ENCODE results near the gene NMNAT3. TPM values are rescaled to one million over a fixed set of nuclear protein-coding genes. Genes with fewer than 3 reads are reported as not detected.

NMNAT3 gene
- total and polyA plus RNA-seq, 9 donors, result 15.8 to 31.2 (median 21.6) TPM

GRCh38 chr3:139660269-139660668, 17.5 kb downstream of the NMNAT3 start:
- no peaks in the 10 kb centered on the region for H3K9me3 ChIP-seq
- no peaks in the 10 kb centered on the region for H3K36me3 ChIP-seq
- H3K27me3 ChIP-seq, result no peaks in the 10 kb centered on the region
- intact Hi-C loops (cut with DNase I), result no loop called here
- WGBS, 3 donors, result 46 to 97% (median 49%) methylated on average over 1 of the region's 1 CpG
- no peak for DNase-seq
- TF ChIP-seq CTCF (IDR thresholded peaks at IDR 0.05), result no peak
- no peak for TF ChIP-seq POLR2A (IDR thresholded peaks at IDR 0.05)
- no peak for TF ChIP-seq EP300 (IDR thresholded peaks at IDR 0.05)
- H3K27ac ChIP-seq, result no peak overlapping the region
- H3K4me1 ChIP-seq (ENCODE audit: insufficient read depth), result peaks cover 6% of the 10 kb centered on the region
- H3K4me3 ChIP-seq, result no peak overlapping the region

- Histone ChIP-seq H3K9me3 (no peaks in the 10 kb centered on the region), H3K27me3 (no peaks in the 10 kb centered on the region), H3K27ac (no peak overlapping the region), H3K4me3 (no peak overlapping the region), H3K4me1 (ENCODE audit: insufficient read depth) (peaks cover 7% of the 10 kb centered on the region), H3K36me3 (no peaks in the 10 kb centered on the region)
- intact Hi-C loops (cut with DNase I), result no loop called here
- no peak for TF ChIP-seq EP300 (IDR thresholded peaks at IDR 0.05)
- TF ChIP-seq POLR2A (IDR thresholded peaks at IDR 0.05), result no peak
- TF ChIP-seq CTCF (IDR thresholded peaks at IDR 0.05), result no peak
- WGBS, 3 donors, result 84 to 89% (median 88%) methylated on average over 4 of the region's 4 CpGs
- DNase-seq, result no peak
These were observed 18.3 kb downstream of the NMNAT3 start for GRCh38 chr3:139659511-139659910.

GRCh38 chr3:139657936-139658335, 19.8 kb downstream of the NMNAT3 start:
- TF ChIP-seq EP300 (IDR thresholded peaks at IDR 0.05), result no peak
- TF ChIP-seq CTCF (IDR thresholded peaks at IDR 0.05), result no peak
- no peak for TF ChIP-seq POLR2A (IDR thresholded peaks at IDR 0.05)
- intact Hi-C loops (cut with DNase I), result no loop called here
- Histone ChIP-seq H3K27ac (no peak overlapping the region), H3K4me3 (no peak overlapping the region), H3K9me3 (no peaks in the 10 kb centered on the region), H3K4me1 (ENCODE audit: insufficient read depth) (peaks cover 11% of the 10 kb centered on the region), H3K27me3 (no peaks in the 10 kb centered on the region), H3K36me3 (no peaks in the 10 kb centered on the region)
- DNase-seq, result no peak
- 83 to 100% (median 97%) methylated on average over 3 of the region's 3 CpGs for WGBS, 3 donors

- Histone ChIP-seq H3K27me3 (no peaks in the 10 kb centered on the region), H3K27ac (no peak overlapping the region), H3K4me3 (no peak overlapping the region), H3K36me3 (no peaks in the 10 kb centered on the region), H3K4me1 (ENCODE audit: insufficient read depth) (peaks cover 11% of the 10 kb centered on the region), H3K9me3 (no peaks in the 10 kb centered on the region)
- DNase-seq, result no peak
- 97 to 98% (median 98%) methylated on average over 3 of the region's 3 CpGs for WGBS, 3 donors
- intact Hi-C loops (cut with DNase I), result no loop called here
- TF ChIP-seq POLR2A (IDR thresholded peaks at IDR 0.05) (no peak), EP300 (IDR thresholded peaks at IDR 0.05) (no peak), CTCF (IDR thresholded peaks at IDR 0.05) (no peak)
These were observed 20.3 kb downstream of the NMNAT3 start for GRCh38 chr3:139657434-139657833.
